DOHH2 (cell line): ENCODE measurements around the gene MCF2L.

Experiments
- EZH2phosphoT487 ChIP-seq: fragments of 200-600 bp; sonication (generic); IDR thresholded peaks from 2 replicates; pipeline ENCODE4 v1.6.1; 2017; ENCODE audit warnings: borderline replicate concordance, mild to moderate bottlenecking, antibody characterized with exemption, low read length, moderate library complexity, mixed read lengths
- TF ChIP-seq, protein P1 (sequence below): fragments of 200-600 bp; sonication (generic); IDR thresholded peaks from one replicate; pipeline ENCODE4 v1.5.1; 2014; ENCODE audit warnings: antibody characterized with exemption, mild to moderate bottlenecking, low read depth, low read length; ENCODE audit not compliant: poor library complexity, severe bottlenecking

- TF ChIP-seq, protein P1, sequence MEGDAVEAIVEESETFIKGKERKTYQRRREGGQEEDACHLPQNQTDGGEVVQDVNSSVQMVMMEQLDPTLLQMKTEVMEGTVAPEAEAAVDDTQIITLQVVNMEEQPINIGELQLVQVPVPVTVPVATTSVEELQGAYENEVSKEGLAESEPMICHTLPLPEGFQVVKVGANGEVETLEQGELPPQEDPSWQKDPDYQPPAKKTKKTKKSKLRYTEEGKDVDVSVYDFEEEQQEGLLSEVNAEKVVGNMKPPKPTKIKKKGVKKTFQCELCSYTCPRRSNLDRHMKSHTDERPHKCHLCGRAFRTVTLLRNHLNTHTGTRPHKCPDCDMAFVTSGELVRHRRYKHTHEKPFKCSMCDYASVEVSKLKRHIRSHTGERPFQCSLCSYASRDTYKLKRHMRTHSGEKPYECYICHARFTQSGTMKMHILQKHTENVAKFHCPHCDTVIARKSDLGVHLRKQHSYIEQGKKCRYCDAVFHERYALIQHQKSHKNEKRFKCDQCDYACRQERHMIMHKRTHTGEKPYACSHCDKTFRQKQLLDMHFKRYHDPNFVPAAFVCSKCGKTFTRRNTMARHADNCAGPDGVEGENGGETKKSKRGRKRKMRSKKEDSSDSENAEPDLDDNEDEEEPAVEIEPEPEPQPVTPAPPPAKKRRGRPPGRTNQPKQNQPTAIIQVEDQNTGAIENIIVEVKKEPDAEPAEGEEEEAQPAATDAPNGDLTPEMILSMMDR, result no peak
- TF ChIP-seq EZH2phosphoT487, result no peak
Measured at GRCh38 chr13:112972867-112973576, 4.0 kb downstream of the MCF2L start.
